Neural cell (in vitro differentiated cells): ENCODE measurements around the gene DPF1.

Experiments
- CTCF ChIP-seq: fragments of 450-650 bp; IDR thresholded peaks from 2 replicates; pipeline ENCODE4 v1.5.1; 2014; ENCODE audit warnings: antibody characterized with exemption, mild to moderate bottlenecking, moderate library complexity; ENCODE audit not compliant: poor library complexity, severe bottlenecking
- EP300 ChIP-seq: fragments of 450-650 bp; conservative IDR thresholded peaks from 2 replicates; pipeline ENCODE4 v1.6.1; 2014; ENCODE audit warnings: antibody characterized with exemption, mild to moderate bottlenecking, moderate library complexity; ENCODE audit not compliant: poor library complexity, severe bottlenecking
- EZH2 ChIP-seq: fragments of 200-600, 300-800 bp; shearing (Covaris generic), sonication (generic); IDR thresholded peaks from 2 replicates; pipeline ENCODE4 v1.6.1; 2014; ENCODE audit warnings: antibody characterized with exemption, low read length, borderline replicate concordance, mild to moderate bottlenecking; ENCODE audit not compliant: insufficient read depth, poor library complexity, severe bottlenecking
- MXI1 ChIP-seq: fragments of 450-650 bp; conservative IDR thresholded peaks from 2 replicates; pipeline ENCODE4 v1.6.1; 2014; ENCODE audit warnings: antibody characterized with exemption, mild to moderate bottlenecking; ENCODE audit not compliant: poor library complexity, severe bottlenecking
- POLR2AphosphoS5 ChIP-seq: IDR thresholded peaks from 2 replicates; pipeline ENCODE4 v1.6.1; 2012
- RAD21 ChIP-seq: fragments of 450-650 bp; conservative IDR thresholded peaks from 2 replicates; pipeline ENCODE4 v1.6.1; 2014; ENCODE audit warnings: antibody characterized with exemption, mild to moderate bottlenecking, moderate library complexity
- REST ChIP-seq: IDR thresholded peaks from 2 replicates; pipeline ENCODE4 v1.6.1; 2012; ENCODE audit warnings: borderline replicate concordance

- TF ChIP-seq POLR2AphosphoS5 (no peak), CTCF (no peak), MXI1 (no peak), RAD21 (no peak), EZH2 (no peak), EP300 (no peak), REST (no peak)
These were observed 17.1 kb downstream of the DPF1 start for GRCh38 chr19:38206928-38207327.
